Activated CD4-positive, CD25-positive, alpha-beta regulatory T cell (primary cell): Measurements from ENCODE around the gene ATXN1.
"Not testable (repeated sequence)": the region's sequence is repeated elsewhere in the genome, so short reads cannot be mapped to it uniquely, and the experiment has no call there.

Experiments used
- DNase-seq, 4 experiments: peaks; one replicate each; lab custom pipeline; 2025; lab: John Stamatoyannopoulos, UW

Gene ATXN1

DNA sequence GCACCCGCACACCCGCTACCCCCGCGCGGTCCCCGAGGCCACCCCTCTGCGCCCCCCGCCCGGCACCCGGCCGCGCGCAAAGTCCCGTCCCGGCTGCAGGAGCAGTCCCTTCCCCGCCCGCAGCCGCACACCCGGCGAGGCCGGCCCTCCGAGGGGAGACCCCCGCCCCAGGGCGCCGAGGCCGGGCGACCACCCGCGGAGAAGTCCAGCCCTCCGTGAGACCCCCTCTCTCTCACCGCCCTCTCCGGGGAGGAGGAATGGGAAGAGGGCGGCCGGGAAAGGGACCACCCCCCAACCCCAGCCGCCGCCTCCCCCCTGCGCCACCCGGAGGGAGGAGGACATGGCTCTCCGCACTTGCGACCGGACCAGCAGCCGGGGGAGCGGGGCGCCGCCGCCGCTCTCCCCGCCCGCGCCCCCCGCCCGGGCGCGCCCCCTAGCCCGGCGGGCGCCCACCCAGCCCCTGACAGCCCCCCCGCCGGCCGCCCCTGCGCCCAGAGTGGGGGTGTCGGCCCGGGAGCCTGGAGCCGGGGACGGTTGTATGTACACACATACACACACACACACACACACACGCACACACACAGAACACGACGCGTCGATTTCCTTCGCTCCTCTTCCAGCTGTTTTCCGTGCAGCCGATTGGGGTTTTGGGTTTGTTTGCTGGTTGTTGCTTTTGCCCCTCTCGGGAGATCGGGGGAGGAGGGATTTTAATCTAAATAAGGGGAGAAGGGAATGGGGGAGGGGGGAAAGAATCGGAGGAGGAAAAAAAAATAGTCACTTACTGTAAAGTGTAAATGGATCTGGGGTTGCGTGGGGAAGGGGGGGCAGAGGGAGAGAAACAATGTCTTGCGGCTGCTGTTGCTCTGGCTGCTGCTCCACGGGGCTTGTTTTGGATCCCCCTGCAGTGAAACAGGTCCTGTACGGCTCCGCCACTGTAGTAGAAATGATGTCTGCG, at the start of gene ATXN1:
Gene ATXN1 (minus strand): TSS at position 945 of the 955 bp plus-strand sequence.
- peak in 3 of 4 experiments; percentile 29 to 40 (median 32) for DNase-seq

DNA sequence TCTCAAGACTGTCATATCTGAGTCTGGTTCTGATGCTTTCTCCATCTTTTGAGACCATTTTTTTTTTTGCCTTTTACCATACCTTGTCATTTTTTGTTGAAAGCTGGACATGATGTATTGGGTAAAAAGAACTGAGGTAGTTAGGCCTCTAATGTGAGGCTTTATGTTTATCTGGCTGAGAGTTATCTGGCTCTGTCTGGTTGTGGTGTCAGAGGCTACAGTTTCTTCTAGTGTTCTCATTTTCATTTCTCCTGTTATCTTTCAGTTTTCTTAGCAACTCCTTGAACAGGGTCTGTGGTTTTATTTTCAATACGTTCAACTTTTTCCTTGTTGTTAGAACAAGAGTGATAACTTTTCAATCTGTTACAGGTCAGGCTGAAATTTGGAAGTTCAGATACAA, 49.2 kb upstream of the ATXN1 start:
- no peak for DNase-seq

DNA sequence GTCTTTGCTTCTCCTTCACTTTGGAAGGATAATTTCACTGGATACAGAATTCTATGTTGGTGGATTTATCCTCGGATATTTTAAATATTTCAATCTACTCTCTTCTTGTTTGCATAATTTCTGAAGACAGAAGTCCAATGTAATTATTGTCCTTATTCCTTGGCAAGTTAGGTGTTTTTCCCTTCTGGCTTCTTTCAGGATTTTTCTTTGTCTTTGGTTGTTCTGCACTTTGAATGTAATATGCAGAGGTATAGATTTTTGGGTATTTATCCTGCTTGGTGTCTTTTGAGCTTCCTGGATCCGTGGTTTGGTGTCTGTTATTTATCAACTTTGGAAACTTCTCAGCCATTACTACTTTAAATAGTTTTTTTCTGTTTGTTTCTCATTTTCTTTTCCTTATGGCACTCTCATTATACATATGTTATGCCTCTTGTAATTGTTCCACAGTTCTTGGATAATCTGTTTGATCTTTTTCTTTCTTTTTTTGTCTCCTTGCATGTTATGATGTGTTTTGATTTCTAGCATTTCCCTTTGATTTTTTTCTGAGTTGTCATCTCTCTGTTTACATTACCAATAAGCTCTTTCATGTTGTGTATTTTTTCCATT, 48.6 kb upstream of the ATXN1 start:
- DNase-seq, result no peak

DNA sequence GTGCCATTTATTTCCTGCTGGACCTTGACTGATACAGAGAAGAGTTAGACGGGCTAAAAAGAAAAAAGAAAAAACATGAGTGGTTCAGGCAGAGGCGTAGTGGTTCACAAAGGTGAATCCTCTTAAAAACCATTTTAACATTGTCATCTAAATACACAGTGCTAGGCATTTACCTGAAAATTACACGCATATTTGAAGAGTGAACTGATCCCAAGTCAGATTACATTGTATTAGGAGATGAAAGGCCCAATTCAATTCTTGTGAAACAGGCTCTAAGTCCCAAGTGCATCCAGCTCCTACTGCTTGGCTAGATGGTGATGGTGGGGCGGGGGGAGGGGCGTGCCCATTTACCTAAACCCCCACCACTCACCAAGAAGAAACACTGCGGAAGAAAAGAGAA, 46.7 kb upstream of the ATXN1 start:
- no peak for DNase-seq

DNA sequence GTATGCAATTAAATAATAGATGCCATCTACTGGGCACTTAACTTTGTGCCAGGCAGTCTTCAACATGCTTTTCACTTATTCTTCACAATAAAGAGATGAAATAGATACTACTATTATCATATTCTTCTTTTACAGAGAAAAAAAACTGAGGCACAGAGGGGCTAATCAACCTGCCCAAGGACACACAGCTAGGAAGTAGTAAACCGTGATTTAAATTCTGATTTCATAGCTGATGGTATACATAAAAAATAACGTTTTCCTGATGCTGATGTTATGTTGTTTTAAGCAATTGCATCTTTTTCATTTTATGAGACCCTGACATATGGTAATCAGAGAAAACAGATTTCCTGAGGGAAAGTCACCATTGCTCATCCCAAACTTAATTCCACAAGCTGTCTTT, 45.1 kb upstream of the ATXN1 start:
- DNase-seq, result no peak

DNA sequence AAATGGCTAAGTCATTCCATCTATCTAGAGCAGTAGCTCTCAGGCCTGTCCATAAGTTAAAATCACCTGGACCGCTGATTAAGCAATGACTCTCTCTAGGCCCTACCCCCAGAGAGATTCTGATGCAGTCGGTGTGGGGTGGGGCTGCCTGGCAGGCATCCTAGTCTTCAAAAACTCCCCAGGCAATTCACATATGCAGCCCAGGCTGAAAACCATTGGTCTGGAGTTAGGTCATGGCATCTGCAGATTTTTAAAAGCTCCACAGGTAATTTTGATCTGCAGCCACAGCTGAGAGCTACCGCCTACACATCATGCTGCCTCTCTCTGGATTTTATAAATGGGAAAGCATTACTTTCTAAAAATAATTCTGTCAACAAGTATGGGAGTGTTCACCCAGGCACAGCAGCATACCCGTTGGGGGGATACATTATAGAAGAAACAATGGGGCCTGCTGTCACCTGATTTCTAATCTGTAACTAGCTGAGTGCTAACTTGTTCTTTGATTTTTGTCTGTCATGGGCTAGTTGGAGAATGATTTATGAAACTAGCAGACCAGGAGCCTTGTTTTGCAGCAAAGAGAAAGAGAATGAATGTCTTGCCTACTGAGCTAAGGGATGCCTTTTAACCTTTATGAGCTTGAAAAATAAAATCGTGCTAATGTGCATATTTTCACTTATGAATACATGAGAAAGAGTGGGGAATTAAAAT, 44.1 kb upstream of the ATXN1 start:
- DNase-seq, result no peak

DNA sequence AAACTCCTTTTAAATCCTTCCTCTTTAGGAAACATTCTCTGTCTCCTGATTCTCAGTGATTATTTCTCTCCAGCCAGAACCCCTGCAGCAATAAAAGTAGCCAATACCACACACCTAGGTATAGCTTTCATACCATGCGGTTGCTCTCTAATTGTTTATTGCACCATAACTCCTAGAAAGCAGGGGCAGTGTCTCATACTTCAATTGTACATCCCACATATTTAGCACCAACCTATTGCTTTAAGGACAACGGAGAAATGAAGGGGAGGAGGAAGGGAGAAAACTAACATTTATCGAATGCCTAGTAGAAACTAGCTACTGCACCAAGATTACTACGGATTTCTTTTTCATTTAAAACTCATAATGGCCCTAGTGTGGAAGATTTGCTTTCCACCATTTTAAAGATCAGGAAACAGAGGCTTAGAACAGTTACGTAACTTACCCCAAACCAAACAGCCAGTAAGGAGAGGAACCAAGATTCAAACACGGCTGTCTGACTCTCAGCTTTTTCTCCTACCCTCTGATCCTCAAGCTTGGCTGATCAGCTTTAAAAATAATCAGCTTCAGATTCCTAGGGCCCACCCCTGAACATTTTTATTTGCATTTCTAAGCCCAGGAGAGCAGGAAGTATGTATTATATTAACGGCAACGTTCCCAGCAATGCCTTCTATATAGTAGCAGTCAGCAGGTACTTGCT, 43.4 kb upstream of the ATXN1 start:
- DNase-seq, result no peak

DNA sequence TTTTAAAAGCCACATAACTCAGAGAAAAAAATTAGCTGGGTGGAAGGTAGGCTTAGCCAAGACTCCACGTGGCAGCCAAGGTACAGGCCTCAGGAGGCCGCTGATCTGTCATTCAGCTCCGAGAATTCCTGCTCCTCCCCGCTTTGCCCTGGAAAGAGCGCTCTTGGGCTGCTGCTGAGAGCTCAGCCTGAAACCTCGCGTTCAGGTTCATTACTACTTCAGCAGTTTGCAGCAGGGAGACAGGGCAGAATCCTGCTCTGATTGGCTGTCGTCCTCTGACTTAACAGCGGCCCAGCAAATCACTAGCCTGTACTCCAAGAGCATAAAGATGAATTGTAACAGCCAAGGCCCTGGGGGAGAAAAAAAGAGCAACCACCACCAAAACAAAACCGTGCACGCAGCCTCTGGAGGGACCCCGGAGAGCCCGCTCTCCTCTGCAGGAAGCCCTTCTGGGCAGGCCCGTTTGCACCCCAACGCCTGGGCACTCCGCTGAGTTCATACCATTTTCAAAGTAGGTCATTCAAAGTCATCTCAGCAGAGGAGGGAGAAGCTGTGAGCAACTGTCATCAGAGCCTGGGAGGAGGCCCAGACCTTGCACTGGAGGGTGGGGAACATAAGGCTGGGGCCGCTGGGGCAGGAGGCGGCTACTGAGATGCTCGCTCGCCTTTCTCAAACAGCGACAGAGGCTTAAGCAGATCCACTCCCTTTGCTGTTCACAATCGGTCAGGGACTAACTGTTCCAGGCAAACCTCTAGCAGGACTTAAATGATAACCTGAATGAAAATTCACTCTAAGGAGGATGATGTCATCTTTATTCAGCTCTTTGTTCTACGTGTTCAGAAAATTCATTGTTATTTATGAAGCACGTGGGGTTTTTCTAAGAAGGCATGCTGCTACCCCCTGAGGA, 42.3 kb upstream of the ATXN1 start:
- no peak for DNase-seq

DNA sequence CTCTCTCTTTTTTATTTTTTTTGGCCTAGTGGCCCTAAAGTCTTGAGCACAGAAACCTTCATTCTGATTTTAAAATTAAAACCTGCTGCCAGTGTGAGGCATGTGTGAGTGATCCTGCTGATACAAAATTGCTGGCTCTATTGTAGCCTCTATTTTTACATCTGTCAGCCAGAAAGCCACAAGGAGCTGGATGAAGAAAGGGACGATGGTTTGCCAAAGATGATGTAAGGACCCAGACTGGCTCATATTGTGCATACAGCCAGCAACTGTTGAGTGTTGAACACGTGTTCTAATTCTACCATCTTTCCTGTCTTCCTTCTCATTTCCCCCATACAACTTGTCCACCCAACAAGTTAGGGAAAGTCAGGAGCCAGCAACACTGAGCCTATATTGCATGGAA, 40.8 kb upstream of the ATXN1 start:
- DNase-seq, result no peak

DNA sequence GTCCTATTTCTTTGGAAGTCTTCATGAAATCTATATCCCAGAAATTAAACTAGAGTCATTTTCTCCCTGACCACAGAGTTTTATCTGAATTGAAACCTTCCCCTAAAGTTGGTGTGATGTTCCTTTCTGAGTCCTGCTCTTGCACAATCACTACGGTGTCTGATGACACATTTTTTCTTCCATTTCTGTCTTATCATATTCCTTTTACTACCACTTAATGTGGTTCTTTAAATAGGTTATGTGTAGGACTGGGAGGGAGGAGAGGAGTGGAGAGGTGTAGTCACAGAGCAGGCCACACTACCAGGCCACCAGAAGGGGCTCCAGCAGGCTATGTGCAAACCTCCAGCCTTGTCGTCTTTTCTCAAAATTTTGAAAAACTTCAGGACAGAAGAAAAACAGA, 39.7 kb upstream of the ATXN1 start:
- DNase-seq, result no peak

DNA sequence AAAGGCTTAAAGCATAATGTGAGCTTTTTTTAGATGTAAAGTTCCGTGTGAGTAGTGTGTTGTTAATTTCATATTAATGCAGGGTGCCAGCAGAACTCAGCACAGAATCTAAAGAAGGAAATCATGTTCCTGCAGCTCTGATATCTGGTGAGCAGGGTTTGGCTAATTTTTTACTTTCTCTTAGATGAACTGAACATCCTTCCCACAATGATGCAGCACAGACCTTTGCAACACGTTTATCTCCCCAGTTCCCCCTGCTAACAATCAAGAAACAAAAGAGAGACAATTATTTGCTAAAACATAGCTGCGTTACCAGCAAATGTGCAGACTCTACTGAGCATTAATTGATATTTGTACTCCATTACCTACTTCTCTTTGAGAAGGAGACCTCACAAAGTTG, 39.1 kb upstream of the ATXN1 start:
- DNase-seq, result no peak

DNA sequence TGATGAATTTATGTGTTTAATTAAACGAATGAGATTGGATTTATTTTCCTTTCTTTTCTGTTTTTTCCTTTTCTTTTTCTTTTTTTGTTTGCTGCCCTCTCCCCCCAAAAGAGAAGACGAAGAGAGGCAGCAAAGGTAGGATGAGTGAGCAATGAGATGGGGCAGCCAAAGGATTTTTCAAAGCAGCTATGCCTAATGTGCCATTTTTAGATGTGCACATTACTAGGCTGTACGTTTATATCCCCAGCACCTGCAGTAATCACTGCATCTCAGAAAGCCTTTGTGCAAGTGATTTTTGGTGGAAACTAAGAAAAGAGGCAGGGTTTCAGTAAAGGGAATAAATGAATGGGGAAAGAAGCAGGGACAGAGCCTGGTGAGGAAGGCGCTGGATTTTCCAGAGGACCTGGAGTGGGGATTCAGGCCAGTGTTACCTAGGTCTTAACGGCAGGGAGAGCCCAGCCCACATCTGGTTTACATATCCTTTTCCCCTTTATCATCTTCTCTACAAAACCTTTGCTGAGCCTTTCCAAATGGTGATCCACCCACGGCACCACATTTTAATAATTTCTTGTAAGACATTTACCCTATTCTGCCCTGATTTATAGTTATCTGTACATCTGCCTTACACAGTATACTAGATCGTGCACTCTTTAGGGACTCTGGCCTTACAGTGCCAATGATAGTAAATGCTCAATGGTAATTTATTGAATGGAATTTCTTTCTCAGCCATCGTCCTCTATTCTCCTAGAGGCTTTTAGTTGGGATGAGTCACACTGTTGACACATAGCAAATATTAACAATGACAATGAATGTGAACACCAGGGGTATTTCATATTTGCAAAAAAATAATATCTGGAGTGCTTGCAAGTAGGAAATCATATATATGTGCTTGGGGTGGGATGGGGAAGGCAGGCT, 38.3 kb upstream of the ATXN1 start:
- DNase-seq, result no peak

DNA sequence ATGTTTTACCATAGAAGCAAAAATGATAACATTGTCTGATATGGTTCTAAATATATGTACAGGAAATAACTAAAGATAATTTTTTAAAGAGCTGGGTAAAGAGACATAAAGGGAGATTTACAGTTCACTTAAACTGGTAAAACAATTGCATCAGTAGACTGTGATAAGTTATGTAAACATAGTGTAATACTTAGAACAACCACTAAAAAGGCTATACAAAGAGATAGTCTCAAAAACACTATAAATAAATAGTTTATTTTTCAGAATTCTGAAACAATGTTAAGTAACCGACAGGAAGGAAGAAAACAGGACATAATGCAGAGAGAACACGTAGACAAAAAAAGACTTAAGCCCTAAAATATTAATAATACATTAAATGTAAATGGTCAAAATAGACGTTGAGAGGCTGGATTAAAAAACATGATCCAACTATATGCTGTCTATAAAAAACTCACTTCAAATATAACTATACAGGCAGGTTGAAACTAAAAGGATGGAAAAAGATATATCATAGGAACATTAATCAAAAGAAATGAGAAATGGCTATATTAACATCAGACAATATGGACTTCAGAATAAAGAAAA, 32.7 kb upstream of the ATXN1 start:
- DNase-seq, result no peak

DNA sequence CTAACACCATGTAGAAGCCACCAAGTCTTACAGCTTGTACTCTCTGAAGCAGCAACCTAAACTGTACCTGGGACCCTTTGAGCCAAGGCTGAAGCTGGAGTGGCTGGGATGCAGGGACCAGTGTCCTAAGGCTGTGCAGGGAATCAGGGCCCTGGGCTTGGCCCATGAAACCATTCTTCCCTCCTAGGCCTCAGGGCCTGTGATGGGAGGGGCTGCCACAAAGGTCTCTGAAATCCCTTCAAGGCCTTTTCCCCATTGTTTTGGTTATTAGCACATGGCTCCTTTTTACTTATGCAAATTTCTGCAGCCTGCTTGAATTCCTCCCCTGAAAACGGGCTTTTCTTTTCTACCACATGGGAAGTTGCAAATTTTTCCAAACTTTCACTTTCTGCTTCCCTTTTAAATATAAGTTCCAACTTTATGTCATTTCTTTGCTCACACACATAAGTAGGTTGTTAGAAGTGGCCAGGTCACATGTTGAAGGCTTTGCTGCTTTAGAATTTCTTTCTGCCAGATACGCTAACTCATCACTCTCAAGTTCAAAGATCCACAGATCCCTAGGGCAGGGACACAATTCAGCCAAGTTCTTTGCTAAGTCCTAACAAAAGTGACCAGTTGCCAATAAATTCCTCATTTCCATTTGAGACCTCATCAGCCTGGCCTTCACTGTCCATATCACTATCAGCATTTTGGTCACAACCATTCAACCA, 28.2 kb upstream of the ATXN1 start:
- DNase-seq, result no peak

DNA sequence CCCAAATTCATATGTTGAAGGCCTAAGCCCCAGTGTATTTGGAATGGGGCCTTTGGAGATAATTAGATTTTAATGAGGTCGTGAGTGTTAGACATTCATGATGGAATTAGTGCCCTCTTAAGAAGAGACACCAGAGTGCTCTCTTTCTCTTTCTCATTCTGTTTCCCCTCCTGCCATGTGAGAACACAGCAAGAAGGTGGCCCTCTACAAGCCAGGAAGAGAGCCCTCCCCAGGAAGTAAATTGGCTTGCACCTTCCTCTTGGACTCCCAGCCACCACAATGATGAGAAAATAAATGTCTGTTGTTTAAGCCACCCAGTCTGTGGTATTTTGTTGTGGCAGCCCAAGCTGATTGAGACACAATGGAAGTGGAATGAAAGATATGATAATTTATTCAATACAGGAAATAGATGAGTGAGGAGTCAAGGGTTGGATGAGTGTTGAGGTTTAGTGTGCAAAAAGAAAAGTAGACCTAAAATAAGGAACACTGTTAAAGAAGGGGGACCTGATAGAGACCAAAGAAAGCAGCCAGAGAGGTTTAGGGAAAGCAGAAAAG, 25.9 kb upstream of the ATXN1 start:
- DNase-seq, result no peak

DNA sequence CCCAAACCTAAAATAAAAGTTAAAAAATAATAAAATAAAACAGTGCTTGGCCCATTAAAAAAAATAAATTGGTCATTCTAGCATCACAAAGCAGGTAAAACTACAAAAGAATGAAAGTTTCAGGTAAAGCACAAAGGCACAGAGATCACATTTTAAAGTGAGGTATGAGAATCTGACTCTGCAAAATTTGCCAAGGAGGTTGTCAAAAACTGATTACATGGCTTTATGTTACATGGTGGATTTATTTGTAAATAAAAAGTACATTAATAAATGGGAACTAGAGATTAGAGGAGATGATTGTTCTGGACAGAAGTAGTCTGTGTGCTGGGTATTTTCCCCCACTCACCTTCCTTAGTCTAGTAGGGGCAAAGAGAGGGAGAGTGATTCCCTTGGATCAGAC, 24.2 kb upstream of the ATXN1 start:
- no peak for DNase-seq

DNA sequence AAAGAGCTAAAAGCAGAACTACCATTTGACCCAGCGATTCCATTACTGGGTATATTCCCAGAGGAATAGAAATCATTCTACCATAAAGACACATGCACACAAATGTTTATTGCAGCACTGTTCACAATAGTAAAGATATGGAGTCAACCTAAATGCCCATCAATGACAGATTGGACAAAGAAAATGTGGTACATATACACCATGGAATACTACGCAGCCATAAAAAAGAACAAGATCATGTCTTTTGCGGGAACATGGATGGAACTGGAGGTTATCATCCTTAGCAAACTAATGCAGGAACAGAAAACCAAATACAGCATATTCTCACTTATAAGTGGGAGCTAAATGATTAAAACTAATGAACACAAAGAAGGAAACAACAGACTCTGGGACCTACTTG, 23.7 kb upstream of the ATXN1 start:
- DNase-seq, result not testable (repeated sequence)

DNA sequence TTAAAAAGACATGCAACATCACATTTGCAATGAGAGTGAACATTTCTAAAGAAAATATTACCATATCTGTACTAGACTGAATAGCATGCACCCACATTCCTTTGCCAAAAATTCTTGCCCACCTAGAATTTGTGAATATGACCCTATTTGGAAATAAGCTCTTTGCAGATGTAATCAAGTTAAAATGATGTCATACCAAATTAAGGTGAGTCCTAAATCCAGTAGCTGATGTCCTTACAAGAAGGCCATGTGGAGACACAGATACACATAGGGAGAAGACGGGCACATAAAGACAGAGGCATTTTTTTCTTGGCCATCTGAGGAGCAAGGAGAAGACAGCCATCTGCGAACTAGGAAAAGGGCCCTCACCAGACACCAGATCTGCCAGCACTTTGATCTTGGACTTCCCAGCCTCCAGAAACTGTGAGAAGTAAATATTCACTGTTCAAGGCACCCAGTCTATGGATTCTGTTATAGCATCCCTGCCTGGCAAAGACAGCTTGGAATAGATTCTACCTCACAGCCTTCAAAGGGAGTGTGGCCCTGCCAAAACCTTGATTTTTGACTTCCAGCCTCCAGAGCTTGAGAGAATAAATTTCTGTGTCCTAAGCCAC, 22.8 kb upstream of the ATXN1 start:
- no peak for DNase-seq
